ENCODE results near the gene GCC2.
"Not testable (repeated sequence)": the region's sequence is repeated elsewhere in the genome, so short reads cannot be mapped to it uniquely, and the experiment has no call there.

Gene GCC2

GRCh38 chr2:108446703-108447102 lies 2.3 kb upstream of the GCC2 start:
- DNase-seq: no peak

- no peak for DNase-seq
Observed at GRCh38 chr2:108447947-108448677, 894 bp upstream of the GCC2 start.

GRCh38 chr2:108449410-108450130 lies 564 bp downstream of the GCC2 start:
- DNase-seq: peak; percentile 38

- no peak for DNase-seq
Observed at GRCh38 chr2:108450863-108451262, 1.9 kb downstream of the GCC2 start.

- DNase-seq: no peak
Observed at GRCh38 chr2:108451976-108452375, 3.0 kb downstream of the GCC2 start.

- not testable (repeated sequence) for DNase-seq
Observed at GRCh38 chr2:108453530-108453929, 4.5 kb downstream of the GCC2 start.

GRCh38 chr2:108454440-108454839 lies 5.4 kb downstream of the GCC2 start:
- no peak for DNase-seq

- no peak for DNase-seq
Observed at GRCh38 chr2:108455571-108455970, 6.6 kb downstream of the GCC2 start.

- DNase-seq: no peak
Observed at GRCh38 chr2:108458082-108458481, 9.1 kb downstream of the GCC2 start.

- no peak for DNase-seq
Observed at GRCh38 chr2:108459441-108459840, 10.4 kb downstream of the GCC2 start.

GRCh38 chr2:108460345-108461037 lies 11.5 kb downstream of the GCC2 start:
- no peak for DNase-seq

GRCh38 chr2:108477099-108477498 lies 28.1 kb downstream of the GCC2 start:
- no peak for DNase-seq

- no peak for DNase-seq
Observed at GRCh38 chr2:108485253-108485652, 36.2 kb downstream of the GCC2 start.

- DNase-seq: no peak
Observed at GRCh38 chr2:108490506-108491122, 41.6 kb downstream of the GCC2 start.

- no peak for DNase-seq
Observed at GRCh38 chr2:108491848-108492247, 42.8 kb downstream of the GCC2 start.

- DNase-seq: no peak
Observed at GRCh38 chr2:108492364-108492763, 43.4 kb downstream of the GCC2 start.

- DNase-seq: not testable (repeated sequence)
Observed at GRCh38 chr2:108496167-108496566, 47.2 kb downstream of the GCC2 start.

- not testable (repeated sequence) for DNase-seq
Observed at GRCh38 chr2:108507620-108508019, 58.6 kb downstream of the GCC2 start.

GRCh38 chr2:108512431-108512830 lies 63.4 kb downstream of the GCC2 start:
- DNase-seq: not testable (repeated sequence)

- not testable (repeated sequence) for DNase-seq
Observed at GRCh38 chr2:108514478-108514877, 65.5 kb downstream of the GCC2 start.

- DNase-seq: not testable (repeated sequence)
Observed at GRCh38 chr2:108524688-108525087, 75.7 kb downstream of the GCC2 start.

GRCh38 chr2:108525258-108525657 lies 76.3 kb downstream of the GCC2 start:
- not testable (repeated sequence) for DNase-seq

- DNase-seq: no peak
Observed at GRCh38 chr2:108531674-108532055, 82.7 kb downstream of the GCC2 start.

Data from NCI-H2029 (cell line).